AG04450 (cell line): Measurements from ENCODE around the gene AMN. TPM values are rescaled to one million over a fixed set of nuclear protein-coding genes. Genes with fewer than 3 reads are reported as not detected.
"Not testable (repeated sequence)": the region's sequence is repeated elsewhere in the genome, so short reads cannot be mapped to it uniquely, and the experiment has no call there.

Experiments
- CTCF ChIA-PET: fragments of 300-600, 350-600 bp; formaldehyde crosslinking; extraction: SDS; loops from one replicate; lab custom pipeline; 2022; ENCODE audit warnings: antibody characterized with exemption, inconsistent platforms; lab: Charles Lee
- POLR2A ChIA-PET: fragments of 350-600 bp; formaldehyde crosslinking; extraction: SDS; loops from one replicate; lab custom pipeline; 2021; ENCODE audit warnings: antibody characterized with exemption, inconsistent platforms; lab: Yijun Ruan, JAX
- DNase-seq: peaks from one replicate; pipeline ENCODE4 v3.0.0-alpha.2; 2011; ENCODE audit warnings: low read depth, low spot score
- H3K27ac ChIP-seq: one replicate; pipeline ENCODE4 v1.5.1; 2012; ENCODE audit warnings: low read depth, low read length, control low read depth
- H3K27me3 ChIP-seq: one replicate; pipeline ENCODE4 v1.6.0; 2012; ENCODE audit warnings: low read length; ENCODE audit not compliant: control insufficient read depth, insufficient read depth
- H3K4me3 ChIP-seq: 2 replicates; pipeline ENCODE4 v1.5.1; 2011; ENCODE audit warnings: mild to moderate bottlenecking, low read depth, low read length, control low read depth
- H3K9me3 ChIP-seq: 2 replicates; pipeline ENCODE4 v1.5.1; 2012; ENCODE audit warnings: low read length; ENCODE audit not compliant: control insufficient read depth, insufficient read depth
- CTCF ChIP-seq: IDR thresholded peaks from 2 replicates; pipeline ENCODE4 v1.5.1; 2011; ENCODE audit warnings: low read depth, low read length, control low read depth, inconsistent platforms
- polyA plus RNA-seq: library from polyadenylated mRNA; depleted of rRNA; stranded (reverse); fragments of >200 nt; gene quantifications from 2 replicates; pipeline ENCODE4 v1.2.3, GENCODE V29; 2011

AMN gene
- polyA plus RNA-seq, 1 experiment, result 0.06 TPM

GRCh38 chr14:102925646-102926045, 3.2 kb downstream of the AMN start:
- Histone ChIP-seq H3K27ac (no peak overlapping the region), H3K27me3 (peaks cover 68% of the 10 kb centered on the region), H3K4me3 (no peak overlapping the region), H3K9me3 (peaks cover 14% of the 10 kb centered on the region; the same call in 1 of the 2 replicates)
- CTCF ChIA-PET, result interaction anchor here (2.1 kb wide), 1 partner anchor 151 kb away, joined by 5 read pairs; no protein-coding TSS in a partner anchor
- DNase-seq, result no peak
- POLR2A ChIA-PET, result no interaction called here
- TF ChIP-seq CTCF, result no peak

GRCh38 chr14:102926104-102926503, 3.6 kb downstream of the AMN start:
- DNase-seq, result no peak
- H3K27me3 ChIP-seq, result peaks cover 70% of the 10 kb centered on the region
- ChIA-PET CTCF (no interaction called here), POLR2A (no interaction called here)
- no peak overlapping the region for H3K4me3 ChIP-seq
- H3K9me3 ChIP-seq, result peaks cover 14% of the 10 kb centered on the region; the same call in 1 of the 2 replicates
- no peak overlapping the region for H3K27ac ChIP-seq
- no peak for TF ChIP-seq CTCF

GRCh38 chr14:102926840-102927239, 4.4 kb downstream of the AMN start:
- H3K4me3 ChIP-seq, H3K27ac ChIP-seq, POLR2A ChIA-PET, DNase-seq, CTCF ChIA-PET: not testable (repeated sequence)
- H3K27me3 ChIP-seq, result peaks cover 69% of the 10 kb centered on the region
- peaks cover 14% of the 10 kb centered on the region; the same call in 1 of the 2 replicates for H3K9me3 ChIP-seq

- Histone ChIP-seq H3K27ac (no peak overlapping the region), H3K27me3 (peaks cover 64% of the 10 kb centered on the region), H3K4me3 (no peak overlapping the region), H3K9me3 (peaks cover 11% of the 10 kb centered on the region; the same call in 1 of the 2 replicates)
- no peak for TF ChIP-seq CTCF
- CTCF ChIA-PET, result interaction anchor here (1.1 kb wide), 1 partner anchor 233 kb away, joined by 5 read pairs; no protein-coding TSS in a partner anchor
- DNase-seq, result no peak
- POLR2A ChIA-PET, result no interaction called here
Observed at GRCh38 chr14:102927346-102927877, 4.9 kb downstream of the AMN start.

GRCh38 chr14:102927878-102928411, 5.5 kb downstream of the AMN start:
- H3K9me3 ChIP-seq, result peaks cover 11% of the 10 kb centered on the region; the same call in 1 of the 2 replicates
- TF ChIP-seq CTCF, result no peak
- POLR2A ChIA-PET, result no interaction called here
- CTCF ChIA-PET, result interaction anchor here (1.1 kb wide), 1 partner anchor 234 kb away, joined by 5 read pairs; no protein-coding TSS in a partner anchor
- peak overlapping the region; percentile 51; the same call in 1 of the 2 replicates for H3K4me3 ChIP-seq
- peaks cover 58% of the 10 kb centered on the region for H3K27me3 ChIP-seq
- no peak overlapping the region for H3K27ac ChIP-seq
- no peak for DNase-seq
